SU-DHL-6 (cell line): ENCODE results near the gene SOCS6.
"Not testable (repeated sequence)": the region's sequence is repeated elsewhere in the genome, so short reads cannot be mapped to it uniquely, and the experiment has no call there.

ENCODE experiments used
- H2AFZ ChIP-seq: fragments of 200-600 bp; sonication (generic); 2 replicates; pipeline ENCODE4 v1.6.1; 2014; ENCODE audit warnings: low read depth, mild to moderate bottlenecking, moderate library complexity, mixed read lengths, antibody characterized with exemption, low read length; ENCODE audit not compliant: severe bottlenecking
- H3F3A ChIP-seq: fragments of 200-600 bp; shearing (Covaris generic); 2 replicates; pipeline ENCODE4 v1.6.0; 2016; ENCODE audit warnings: antibody characterized with exemption, mild to moderate bottlenecking; ENCODE audit not compliant: insufficient read depth
- H3K27ac ChIP-seq: fragments of 200-600 bp; sonication (generic); 2 replicates; pipeline ENCODE4 v1.5.1; 2016; ENCODE audit warnings: low read depth, mild to moderate bottlenecking, low read length, moderate library complexity, mixed read lengths
- H3K27me3 ChIP-seq: fragments of 200-600 bp; sonication (generic), shearing (Covaris generic); 2 replicates; pipeline ENCODE4 v1.6.0; 2014; ENCODE audit warnings: mild to moderate bottlenecking, low read length
- H3K36me3 ChIP-seq: fragments of 200-600 bp; sonication (generic); 2 replicates; pipeline ENCODE4 v1.6.1; 2014; ENCODE audit warnings: mild to moderate bottlenecking, low read length, mixed read lengths
- H3K4me2 ChIP-seq: fragments of 300-600, 200-600 bp; shearing (Covaris generic), sonication (generic); 2 replicates; pipeline ENCODE4 v1.6.0; 2014; ENCODE audit warnings: low read length, low read depth, mild to moderate bottlenecking; ENCODE audit not compliant: poor library complexity, severe bottlenecking
- H3K4me3 ChIP-seq: fragments of 200-600 bp; sonication (generic); 2 replicates; pipeline ENCODE4 v1.5.1; 2014; ENCODE audit warnings: antibody characterized with exemption, low read length, mild to moderate bottlenecking, mixed read lengths; ENCODE audit not compliant: insufficient read depth, poor library complexity, severe bottlenecking
- H3K79me2 ChIP-seq: fragments of 200-600 bp; sonication (generic); 2 replicates; pipeline ENCODE4 v1.6.1; 2014; ENCODE audit warnings: mild to moderate bottlenecking, low read length, moderate library complexity; ENCODE audit not compliant: insufficient read depth
- H3K9ac ChIP-seq: fragments of 200-600 bp; sonication (generic); 2 replicates; pipeline ENCODE4 v1.7.0; 2014; ENCODE audit warnings: mild to moderate bottlenecking, low read length
- H3K9me2 ChIP-seq: fragments of 200-600 bp; sonication (generic); replicated peaks from 2 replicates; pipeline ENCODE4 v1.6.1; 2014; ENCODE audit warnings: low read length; ENCODE audit not compliant: insufficient read depth
- H3K9me3 ChIP-seq: fragments of 200-600 bp; sonication (generic); 2 replicates; pipeline ENCODE4 v1.6.1; 2014; ENCODE audit warnings: low read length, mixed read lengths; ENCODE audit not compliant: insufficient read depth
- H4K20me1 ChIP-seq: fragments of 200-600 bp; sonication (generic); 2 replicates; pipeline ENCODE4 v1.6.1; 2014; ENCODE audit warnings: low read depth, mild to moderate bottlenecking, antibody characterized with exemption, low read length, moderate library complexity, mixed read lengths
- CTCF ChIP-seq: fragments of 200-600 bp; sonication (generic); IDR thresholded peaks from one replicate; pipeline ENCODE4 v1.5.1; 2017; ENCODE audit warnings: antibody characterized with exemption, mild to moderate bottlenecking, low read length, moderate library complexity; ENCODE audit not compliant: insufficient read depth, poor library complexity, severe bottlenecking
- EZH2phosphoT487 ChIP-seq: fragments of 200-600 bp; sonication (generic), shearing (Covaris generic); conservative IDR thresholded peaks from 2 replicates; pipeline ENCODE4 v1.6.1; 2018; ENCODE audit warnings: mild to moderate bottlenecking, antibody characterized with exemption, low read length, moderate library complexity, mixed read lengths

Gene SOCS6

DNA sequence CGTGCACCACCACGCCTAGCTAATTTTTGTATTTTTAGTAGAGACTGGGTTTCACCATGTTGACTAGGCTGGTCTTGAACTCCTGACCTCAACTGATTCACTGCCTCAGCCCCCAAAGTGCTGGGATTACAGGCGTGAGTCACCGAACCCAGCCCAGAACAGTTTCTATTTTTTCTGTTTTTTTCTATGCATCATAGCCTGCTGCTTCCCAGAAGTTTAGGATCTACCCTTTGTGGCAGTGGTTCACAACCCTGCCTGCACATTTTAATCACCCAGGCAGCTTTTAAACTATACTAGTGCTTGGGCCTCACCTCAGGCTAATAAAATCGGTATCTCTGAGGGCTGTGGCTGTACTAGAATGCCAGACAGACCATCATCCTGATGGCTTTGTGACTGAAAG lies 39.7 kb upstream of the SOCS6 start:
- Histone ChIP-seq H3K4me2 (no peak overlapping the region), H3K27ac (no peak overlapping the region)
- no peak for TF ChIP-seq EZH2phosphoT487

GRCh38 chr18:70249861-70250260 lies 39.0 kb upstream of the SOCS6 start:
- H2AFZ ChIP-seq, result not testable (repeated sequence)

More for the DNA sequence above, 39.7 kb upstream of the SOCS6 start:
- Histone ChIP-seq H3F3A (no peaks in the 10 kb centered on the region), H2AFZ (no peak overlapping the region), H3K79me2 (no peaks in the 10 kb centered on the region), H4K20me1 (no peaks in the 10 kb centered on the region), H3K27me3 (no peaks in the 10 kb centered on the region), H3K9me2 (no peaks in the 10 kb centered on the region), H3K9me3 (no peaks in the 10 kb centered on the region), H3K36me3 (no peaks in the 10 kb centered on the region), H3K9ac (no peak overlapping the region), H3K4me3 (no peak overlapping the region)

GRCh38 chr18:70250781-70251180 lies 38.1 kb upstream of the SOCS6 start:
- no peak overlapping the region for H3K9ac ChIP-seq

More at GRCh38 chr18:70249861-70250260, 39.0 kb upstream of the SOCS6 start:
- H3K9ac ChIP-seq, H3K27ac ChIP-seq, H3K27me3 ChIP-seq, H3F3A ChIP-seq, H4K20me1 ChIP-seq, H3K79me2 ChIP-seq, H3K4me2 ChIP-seq, H3K9me3 ChIP-seq, H3K9me2 ChIP-seq, H3K4me3 ChIP-seq, H3K36me3 ChIP-seq: not testable (repeated sequence)

GRCh38 chr18:70256184-70256583 lies 32.7 kb upstream of the SOCS6 start:
- Histone ChIP-seq H3K9me2 (no peaks in the 10 kb centered on the region), H3K4me2 (no peak overlapping the region), H3K9ac (no peak overlapping the region), H3K27ac (no peak overlapping the region), H3F3A (no peaks in the 10 kb centered on the region; the same call in 1 of the 2 replicates), H4K20me1 (no peaks in the 10 kb centered on the region), H3K27me3 (no peaks in the 10 kb centered on the region; the same call in 1 of the 2 replicates), H2AFZ (no peak overlapping the region), H3K9me3 (no peaks in the 10 kb centered on the region), H3K4me3 (no peak overlapping the region), H3K79me2 (no peaks in the 10 kb centered on the region), H3K36me3 (no peaks in the 10 kb centered on the region)
- no peak for TF ChIP-seq EZH2phosphoT487
- TF ChIP-seq CTCF, result no peak

More at GRCh38 chr18:70250781-70251180, 38.1 kb upstream of the SOCS6 start:
- H4K20me1 ChIP-seq, result no peaks in the 10 kb centered on the region
- no peak overlapping the region for H2AFZ ChIP-seq
- H3K27me3 ChIP-seq, result no peaks in the 10 kb centered on the region
- no peak overlapping the region for H3K4me2 ChIP-seq
- TF ChIP-seq CTCF, result no peak
- TF ChIP-seq EZH2phosphoT487, result no peak
- no peaks in the 10 kb centered on the region for H3K79me2 ChIP-seq
- no peaks in the 10 kb centered on the region for H3K9me3 ChIP-seq
- no peak overlapping the region for H3K4me3 ChIP-seq
- no peaks in the 10 kb centered on the region for H3F3A ChIP-seq
- no peaks in the 10 kb centered on the region for H3K9me2 ChIP-seq
- H3K36me3 ChIP-seq, result no peaks in the 10 kb centered on the region
- no peak overlapping the region for H3K27ac ChIP-seq
